BE2C (cell line): ENCODE results near the gene IPO9.

Experiments used
- DNase-seq: peaks from one replicate; pipeline ENCODE4 v3.0.0-alpha.2; 2020
- H3K27me3 ChIP-seq: fragments of 250-450 bp; sonication (Bioruptor Pico); 2 replicates; pipeline ENCODE4 v1.5.1; 2020; ENCODE audit warnings: mild to moderate bottlenecking
- H3K36me3 ChIP-seq: fragments of 250-450 bp; sonication (Bioruptor Pico); 2 replicates; pipeline ENCODE4 v1.5.1; 2020; ENCODE audit warnings: mild to moderate bottlenecking
- H3K4me1 ChIP-seq: fragments of 250-450 bp; sonication (Bioruptor Pico); 2 replicates; pipeline ENCODE4 v1.5.1; 2020
- H3K4me3 ChIP-seq: 2 replicates; pipeline ENCODE4 v1.5.1; 2011; ENCODE audit warnings: low read depth, low read length
- H3K9me3 ChIP-seq: fragments of 250-450 bp; sonication (Bioruptor Pico); 2 replicates; pipeline ENCODE4 v1.5.1; 2020
- TF ChIP-seq, protein P1 (sequence below): IDR thresholded peaks from 2 replicates; pipeline ENCODE4 v1.5.1; 2012; ENCODE audit warnings: mild to moderate bottlenecking, low read depth, low read length

Gene IPO9

DNA sequence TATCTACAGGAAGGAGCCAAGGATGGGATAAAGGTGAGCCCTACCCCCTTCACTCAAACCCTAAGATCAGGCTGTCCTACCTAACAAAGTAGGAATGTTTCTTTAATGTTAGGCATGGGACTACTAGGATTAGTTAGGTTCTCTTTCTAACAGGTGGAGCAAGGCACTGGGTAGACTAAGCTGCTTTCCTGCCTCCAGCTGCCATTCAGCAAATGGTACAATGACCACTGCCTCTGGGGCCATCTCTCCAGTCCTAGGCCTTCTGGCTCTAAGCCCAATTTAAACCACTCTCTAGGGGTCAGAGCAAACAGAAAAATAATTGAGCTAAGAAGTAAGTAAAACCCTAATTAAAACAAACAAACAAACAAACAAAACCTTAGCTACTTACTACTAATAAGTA is 15.7 kb upstream of the IPO9 start:
- Histone ChIP-seq H3K27me3 (no peaks in the 10 kb centered on the region), H3K4me3 (no peak overlapping the region), H3K4me1 (no peaks in the 10 kb centered on the region), H3K9me3 (no peaks in the 10 kb centered on the region), H3K36me3 (peaks cover 33% of the 10 kb centered on the region)
- TF ChIP-seq, protein P1, sequence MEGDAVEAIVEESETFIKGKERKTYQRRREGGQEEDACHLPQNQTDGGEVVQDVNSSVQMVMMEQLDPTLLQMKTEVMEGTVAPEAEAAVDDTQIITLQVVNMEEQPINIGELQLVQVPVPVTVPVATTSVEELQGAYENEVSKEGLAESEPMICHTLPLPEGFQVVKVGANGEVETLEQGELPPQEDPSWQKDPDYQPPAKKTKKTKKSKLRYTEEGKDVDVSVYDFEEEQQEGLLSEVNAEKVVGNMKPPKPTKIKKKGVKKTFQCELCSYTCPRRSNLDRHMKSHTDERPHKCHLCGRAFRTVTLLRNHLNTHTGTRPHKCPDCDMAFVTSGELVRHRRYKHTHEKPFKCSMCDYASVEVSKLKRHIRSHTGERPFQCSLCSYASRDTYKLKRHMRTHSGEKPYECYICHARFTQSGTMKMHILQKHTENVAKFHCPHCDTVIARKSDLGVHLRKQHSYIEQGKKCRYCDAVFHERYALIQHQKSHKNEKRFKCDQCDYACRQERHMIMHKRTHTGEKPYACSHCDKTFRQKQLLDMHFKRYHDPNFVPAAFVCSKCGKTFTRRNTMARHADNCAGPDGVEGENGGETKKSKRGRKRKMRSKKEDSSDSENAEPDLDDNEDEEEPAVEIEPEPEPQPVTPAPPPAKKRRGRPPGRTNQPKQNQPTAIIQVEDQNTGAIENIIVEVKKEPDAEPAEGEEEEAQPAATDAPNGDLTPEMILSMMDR = no peak
- DNase-seq = no peak

DNA sequence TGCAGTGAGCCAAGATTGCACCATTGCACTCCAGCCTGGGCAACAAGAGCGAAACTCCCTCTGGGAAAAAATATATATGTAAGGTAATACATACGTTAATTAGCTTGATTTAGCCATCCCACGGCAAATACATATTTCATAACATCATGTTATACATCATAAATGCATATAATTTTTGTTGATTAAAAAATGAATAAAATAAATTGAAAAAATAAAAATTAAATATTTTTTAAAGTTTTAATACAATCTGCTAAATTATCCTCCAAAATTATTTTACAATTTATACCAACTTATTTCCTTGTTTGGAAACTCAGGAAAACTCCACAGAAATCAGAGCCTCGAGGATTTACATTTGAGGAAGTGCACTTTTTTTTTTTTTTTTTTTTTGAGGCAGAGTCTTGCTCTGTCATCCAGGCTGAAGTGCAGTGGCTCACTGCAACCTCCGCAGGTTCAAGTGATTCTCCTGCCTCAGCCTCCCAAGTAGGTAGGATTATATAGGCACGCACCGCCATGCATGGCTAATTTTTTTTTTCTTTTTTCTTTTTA is 12.6 kb upstream of the IPO9 start:
- Histone ChIP-seq H3K36me3 (peaks cover 19% of the 10 kb centered on the region), H3K4me1 (no peaks in the 10 kb centered on the region), H3K4me3 (no peak overlapping the region), H3K27me3 (no peaks in the 10 kb centered on the region), H3K9me3 (no peaks in the 10 kb centered on the region)
- DNase-seq = no peak
- TF ChIP-seq, protein P1 = no peak

DNA sequence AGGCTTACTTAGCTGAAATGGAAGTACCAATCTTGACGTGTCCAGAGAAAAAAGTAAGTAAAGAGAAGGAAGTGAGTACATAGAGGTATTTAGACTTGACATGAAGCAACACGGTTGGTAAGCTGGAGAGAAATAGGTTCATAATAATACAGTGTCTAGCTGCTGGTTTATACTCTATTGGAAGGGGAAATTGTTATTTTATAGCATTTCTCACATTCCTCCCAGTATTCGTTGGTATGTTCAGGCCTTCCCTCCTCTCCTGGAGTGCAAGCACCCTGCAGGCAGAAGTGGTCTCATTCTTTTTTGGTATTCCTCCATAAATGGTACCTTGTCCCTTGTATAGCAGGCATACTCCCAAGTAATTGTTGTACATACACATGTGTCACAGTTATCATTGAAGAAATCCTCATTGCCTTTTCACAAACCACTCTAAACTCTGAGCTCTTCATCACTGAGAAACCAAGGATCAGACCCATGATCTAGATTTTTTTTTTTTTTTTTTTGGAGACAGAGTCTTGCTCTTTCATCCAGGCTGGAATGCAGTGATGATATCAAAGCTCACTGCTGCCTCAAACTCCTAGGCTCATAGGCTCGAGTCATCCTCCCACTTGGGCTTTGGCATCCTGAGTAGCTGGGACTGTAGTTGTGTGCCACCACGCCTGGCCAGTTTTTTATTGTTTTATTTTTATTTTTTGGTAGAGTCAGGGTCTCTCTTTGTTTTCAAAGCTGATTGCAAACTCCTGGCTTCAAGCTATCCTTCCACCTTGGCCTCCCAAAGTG is 9.8 kb upstream of the IPO9 start:
- Histone ChIP-seq H3K36me3 (peaks cover 14% of the 10 kb centered on the region), H3K4me3 (no peak overlapping the region), H3K9me3 (no peaks in the 10 kb centered on the region), H3K4me1 (no peaks in the 10 kb centered on the region), H3K27me3 (no peaks in the 10 kb centered on the region)
- TF ChIP-seq, protein P1 = no peak
- no peak for DNase-seq

DNA sequence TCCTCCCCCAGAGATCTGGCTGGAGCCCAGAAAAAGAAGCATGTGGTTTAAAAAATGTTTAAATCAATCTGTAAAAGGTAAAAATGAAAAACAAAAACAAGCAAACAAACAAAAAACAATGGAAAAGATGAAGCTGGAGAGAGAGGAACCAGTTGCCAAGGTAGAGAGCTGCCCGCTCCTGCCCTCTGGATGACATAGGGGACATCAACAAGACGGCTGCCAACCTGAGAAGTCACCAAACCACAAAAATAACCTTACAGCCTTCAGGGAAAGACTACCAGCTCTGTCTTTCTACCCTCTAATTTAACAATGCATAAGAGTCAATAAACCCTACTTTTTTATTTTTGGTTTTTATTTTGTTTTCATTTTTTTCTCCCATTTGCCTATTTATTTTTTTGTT is 8.5 kb upstream of the IPO9 start:
- H3K4me3 ChIP-seq = no peak overlapping the region
- no peaks in the 10 kb centered on the region for H3K4me1 ChIP-seq
- no peaks in the 10 kb centered on the region for H3K9me3 ChIP-seq
- H3K27me3 ChIP-seq = no peaks in the 10 kb centered on the region
- DNase-seq = no peak
- TF ChIP-seq, protein P1 = no peak
- peaks cover 14% of the 10 kb centered on the region for H3K36me3 ChIP-seq

DNA sequence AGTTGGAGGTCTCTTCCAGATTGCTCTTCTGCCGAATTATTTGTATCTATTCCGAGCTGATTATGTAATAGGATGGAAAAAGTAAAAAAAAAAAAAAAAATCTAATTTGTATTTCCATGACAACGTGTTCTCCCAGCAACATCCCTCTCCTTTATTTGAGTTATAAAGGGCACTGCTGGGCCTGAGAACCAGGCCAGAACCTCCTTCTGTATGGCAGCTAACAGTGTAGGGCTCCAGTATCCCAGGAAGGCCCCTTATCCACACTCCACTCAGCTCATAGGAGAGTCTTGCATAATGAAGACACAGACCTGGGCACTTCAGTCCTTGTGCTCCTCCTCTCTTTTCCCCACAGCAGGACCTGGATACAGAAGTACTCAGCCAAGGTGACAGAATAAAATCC is 3.7 kb upstream of the IPO9 start:
- Histone ChIP-seq H3K36me3 (peaks cover 5% of the 10 kb centered on the region), H3K9me3 (no peaks in the 10 kb centered on the region), H3K4me1 (no peaks in the 10 kb centered on the region), H3K27me3 (no peaks in the 10 kb centered on the region), H3K4me3 (no peak overlapping the region)
- TF ChIP-seq, protein P1 = no peak
- DNase-seq = no peak

DNA sequence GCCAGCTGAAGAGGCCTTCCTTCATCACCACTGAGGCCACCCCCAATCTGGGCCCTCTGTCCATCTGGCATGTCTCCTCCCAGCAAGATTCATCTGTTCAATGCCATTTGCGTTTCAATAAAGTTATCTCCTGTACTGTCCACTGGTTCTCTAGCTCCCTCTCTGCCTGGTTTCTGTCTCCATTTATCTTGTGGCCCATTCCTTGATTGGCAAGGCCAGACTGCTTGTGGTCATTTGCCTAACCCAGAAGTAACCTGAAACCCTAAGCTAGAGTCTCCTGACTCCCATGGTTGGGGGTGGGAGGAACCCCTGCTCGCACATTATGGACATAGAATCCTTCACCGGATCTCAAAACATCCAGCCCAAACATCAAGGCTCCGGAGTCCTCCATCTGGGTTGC is 2.1 kb upstream of the IPO9 start:
- Histone ChIP-seq H3K9me3 (no peaks in the 10 kb centered on the region), H3K27me3 (no peaks in the 10 kb centered on the region), H3K4me1 (no peaks in the 10 kb centered on the region), H3K4me3 (no peak overlapping the region), H3K36me3 (peaks cover 5% of the 10 kb centered on the region)
- no peak for DNase-seq
- TF ChIP-seq, protein P1 = no peak
